Sigmoid colon (tissue), 7 donors: ENCODE results near the gene TBX1. TPM values are rescaled to one million over a fixed set of nuclear protein-coding genes. Genes with fewer than 3 reads are reported as not detected.

ENCODE experiments used
- DNase-seq: peaks from one replicate; pipeline ENCODE4 v3.0.0-alpha.2; 2019
- H3K27ac ChIP-seq, 4 donors: fragments of 200-600 bp; sonication (generic); one replicate each; pipeline ENCODE4 v1.5.1; 2016 to 2019; ENCODE audit warnings: mild to moderate bottlenecking in 1 of 4
- H3K27me3 ChIP-seq, 3 donors: fragments of 200-600 bp; sonication (generic); one replicate each; pipeline ENCODE4 v1.5.1; 2019; ENCODE audit warnings: mild to moderate bottlenecking in 1 of 3
- H3K36me3 ChIP-seq, 4 donors: fragments of 200-600 bp; sonication (generic); one replicate each; pipeline ENCODE4 v1.5.1; 2016 to 2019
- H3K4me1 ChIP-seq, 4 donors: fragments of 200-600 bp; sonication (generic); one replicate each; pipeline ENCODE4 v1.5.1; 2017 to 2019
- H3K4me3 ChIP-seq, 4 donors: fragments of 200-600 bp; sonication (generic); one replicate each; pipeline ENCODE4 v1.5.1; 2017 to 2019; ENCODE audit warnings: mild to moderate bottlenecking in 2 of 4, moderate library complexity in 1 of 4
- H3K9me3 ChIP-seq, 4 donors: fragments of 200-600 bp in 3 of 4; sonication (generic) in 3 of 4; one replicate each; pipeline versions ENCODE4 v1.5.1 to v1.6.1; 2013 to 2019
- EP300 ChIP-seq, 4 donors: sonication (generic); formaldehyde crosslinking; IDR thresholded peaks; one replicate each; pipeline ENCODE4 v1.6.1; 2017; ENCODE audit warnings: antibody characterized with exemption in 4 of 4
- POLR2A ChIP-seq, 2 donors: fragments of 450-650 bp; IDR thresholded peaks; one replicate each; pipeline ENCODE4 v1.6.1; 2016; ENCODE audit warnings: antibody characterized with exemption in 2 of 2, mild to moderate bottlenecking in 2 of 2, moderate library complexity in 2 of 2
- POLR2AphosphoS5 ChIP-seq, 4 donors: sonication (generic); formaldehyde crosslinking; IDR thresholded peaks; one replicate each; pipeline ENCODE4 v1.6.1; 2017; ENCODE audit warnings: antibody characterized with exemption in 4 of 4
- WGBS, 2 donors: extraction: QIAGEN DNeasy Blood & Tissue Kit; methylation state at CpG; one replicate each; pipeline ENCODE4 v1.1.7; 2013; 5-methylcytosine and 5-hydroxymethylcytosine counted together
- intact Hi-C: fragments of 100-400 bp; cut with DNase I; formaldehyde crosslinking; loops from one replicate; pipeline ENCODE4 v1.15.1; 2023
- polyA plus RNA-seq, 3 donors: library from polyadenylated mRNA; stranded (reverse); fragments of 200-250 nt; gene quantifications; one replicate each; pipeline ENCODE4 v1.2.3, GENCODE V29; 2013
- total RNA-seq, 4 donors: library from RNA; depleted of rRNA; stranded (reverse); fragments of >200 nt; gene quantifications; one replicate each; pipeline ENCODE4 v1.1.0, GENCODE V29; 2016
- TF ChIP-seq, protein P1 (sequence below), 4 experiments: fragments of 450-650 bp in 3 of 4; fragments of 200-600 bp in 1 of 4; IDR thresholded peaks; one replicate each; pipeline ENCODE4 v1.5.1; 2016 to 2019; ENCODE audit warnings: antibody characterized with exemption in 4 of 4, mild to moderate bottlenecking in 3 of 4, moderate library complexity in 2 of 4
- donor health status: healthy with polysubstance abuse.
- donor health status: Bipolar disorder and iron deficiency.
- donor health status: healthy.

TBX1 gene
- total and polyA plus RNA-seq, 7 donors: 1.7 to 4.3 (median 2.8) TPM; not detected in 1

DNA sequence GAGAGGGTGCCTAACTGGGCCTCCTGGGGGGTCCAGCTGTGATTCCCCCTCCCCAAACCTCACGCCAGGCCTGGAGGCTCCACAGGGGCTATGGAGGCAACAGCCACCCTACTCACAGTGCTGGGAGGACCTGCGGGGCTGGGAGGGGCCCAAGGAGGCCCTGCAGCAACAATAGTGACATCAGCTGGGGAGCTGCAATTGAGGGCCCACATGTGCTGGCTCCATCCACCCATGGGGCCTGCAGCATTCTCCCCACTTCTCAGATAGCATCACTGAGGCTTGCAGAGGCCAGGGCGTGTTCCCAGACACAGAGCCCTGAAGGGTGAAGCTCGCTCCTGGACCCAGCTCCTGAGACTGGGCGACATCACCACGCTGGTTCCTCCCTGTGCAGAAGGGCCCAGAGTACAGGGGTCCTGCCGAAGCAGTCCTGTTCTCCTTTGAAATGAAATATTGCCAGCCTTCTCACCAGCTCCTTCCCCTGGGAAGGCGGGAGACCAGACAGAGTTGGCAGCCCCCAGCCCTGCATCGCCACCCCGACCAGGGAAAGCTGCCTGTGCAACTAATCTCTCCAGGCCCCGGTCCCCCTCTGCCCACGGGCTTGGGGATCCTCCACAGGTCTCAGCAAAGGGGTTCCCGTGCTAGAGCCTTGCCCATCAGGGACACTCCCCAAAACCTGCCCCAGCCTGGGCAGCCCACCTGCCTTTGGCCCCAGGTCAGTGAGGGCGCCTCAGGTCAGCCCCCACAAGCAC, 8.9 kb upstream of the TBX1 start:
- TF ChIP-seq POLR2A (IDR thresholded peaks at IDR 0.05): no peak
- no peak for TF ChIP-seq POLR2AphosphoS5 (IDR thresholded peaks at IDR 0.05)
- no peak for TF ChIP-seq EP300 (IDR thresholded peaks at IDR 0.05)
- TF ChIP-seq, protein P1, sequence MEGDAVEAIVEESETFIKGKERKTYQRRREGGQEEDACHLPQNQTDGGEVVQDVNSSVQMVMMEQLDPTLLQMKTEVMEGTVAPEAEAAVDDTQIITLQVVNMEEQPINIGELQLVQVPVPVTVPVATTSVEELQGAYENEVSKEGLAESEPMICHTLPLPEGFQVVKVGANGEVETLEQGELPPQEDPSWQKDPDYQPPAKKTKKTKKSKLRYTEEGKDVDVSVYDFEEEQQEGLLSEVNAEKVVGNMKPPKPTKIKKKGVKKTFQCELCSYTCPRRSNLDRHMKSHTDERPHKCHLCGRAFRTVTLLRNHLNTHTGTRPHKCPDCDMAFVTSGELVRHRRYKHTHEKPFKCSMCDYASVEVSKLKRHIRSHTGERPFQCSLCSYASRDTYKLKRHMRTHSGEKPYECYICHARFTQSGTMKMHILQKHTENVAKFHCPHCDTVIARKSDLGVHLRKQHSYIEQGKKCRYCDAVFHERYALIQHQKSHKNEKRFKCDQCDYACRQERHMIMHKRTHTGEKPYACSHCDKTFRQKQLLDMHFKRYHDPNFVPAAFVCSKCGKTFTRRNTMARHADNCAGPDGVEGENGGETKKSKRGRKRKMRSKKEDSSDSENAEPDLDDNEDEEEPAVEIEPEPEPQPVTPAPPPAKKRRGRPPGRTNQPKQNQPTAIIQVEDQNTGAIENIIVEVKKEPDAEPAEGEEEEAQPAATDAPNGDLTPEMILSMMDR (IDR thresholded peaks at IDR 0.05): no peak
- H3K27me3 ChIP-seq: peaks cover 26 to 64% (median 35%) of the 10 kb centered on the region in 3 donors

DNA sequence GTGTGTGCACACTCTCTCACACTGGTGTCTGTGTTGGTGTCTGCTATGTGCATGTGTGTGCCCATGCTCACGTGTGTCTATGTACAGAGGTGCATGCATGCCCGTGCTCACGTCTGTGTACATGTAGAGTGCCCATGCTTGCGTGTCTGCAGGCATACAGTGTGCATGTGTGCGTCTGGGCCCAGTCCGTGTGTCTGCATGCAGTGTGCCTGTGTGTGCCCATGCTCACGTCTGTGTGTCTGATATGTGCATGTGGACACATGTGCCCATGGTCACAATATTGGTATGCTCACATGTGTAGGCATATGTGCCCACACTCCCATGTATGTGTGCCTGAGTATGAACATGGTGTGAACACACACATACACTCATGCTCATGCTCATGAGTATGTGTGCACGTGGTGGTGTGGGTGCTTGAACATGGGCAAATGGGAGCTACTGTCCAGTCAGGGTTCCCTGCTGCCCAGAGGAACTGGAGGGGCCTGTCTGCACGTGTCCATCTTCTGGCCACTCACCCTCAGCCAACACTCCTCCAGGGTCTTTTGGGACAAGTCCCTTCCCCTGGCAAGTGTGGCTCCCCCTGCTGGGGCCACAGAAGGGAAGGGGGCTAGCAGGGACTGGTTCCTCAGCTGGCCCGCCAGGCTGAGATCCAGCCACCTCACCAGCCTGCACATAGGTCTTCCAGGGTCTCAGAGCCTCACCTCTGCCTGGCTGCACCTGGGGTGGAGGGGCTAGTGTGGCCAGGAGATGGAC, 7.3 kb upstream of the TBX1 start:
- peaks cover 31 to 80% (median 51%) of the 10 kb centered on the region in 3 donors for H3K27me3 ChIP-seq
- TF ChIP-seq, protein P1 (IDR thresholded peaks at IDR 0.05): no peak
- TF ChIP-seq POLR2AphosphoS5 (IDR thresholded peaks at IDR 0.05) (no peak), POLR2A (IDR thresholded peaks at IDR 0.05) (no peak), EP300 (IDR thresholded peaks at IDR 0.05) (no peak)

More for the DNA sequence above, 8.9 kb upstream of the TBX1 start:
- Histone ChIP-seq H3K4me1 (peaks cover 0 to 20% (median 19%) of the 10 kb centered on the region in 4 donors), H3K9me3 (no peaks in the 10 kb centered on the region), H3K4me3 (no peak overlapping the region), H3K27ac (no peak overlapping the region), H3K36me3 (no peaks in the 10 kb centered on the region)
- intact Hi-C loops: no loop called here
- WGBS, 2 donors: 81 to 90% methylated on average over 14 of the region's 14 CpGs
- no peak for DNase-seq

DNA sequence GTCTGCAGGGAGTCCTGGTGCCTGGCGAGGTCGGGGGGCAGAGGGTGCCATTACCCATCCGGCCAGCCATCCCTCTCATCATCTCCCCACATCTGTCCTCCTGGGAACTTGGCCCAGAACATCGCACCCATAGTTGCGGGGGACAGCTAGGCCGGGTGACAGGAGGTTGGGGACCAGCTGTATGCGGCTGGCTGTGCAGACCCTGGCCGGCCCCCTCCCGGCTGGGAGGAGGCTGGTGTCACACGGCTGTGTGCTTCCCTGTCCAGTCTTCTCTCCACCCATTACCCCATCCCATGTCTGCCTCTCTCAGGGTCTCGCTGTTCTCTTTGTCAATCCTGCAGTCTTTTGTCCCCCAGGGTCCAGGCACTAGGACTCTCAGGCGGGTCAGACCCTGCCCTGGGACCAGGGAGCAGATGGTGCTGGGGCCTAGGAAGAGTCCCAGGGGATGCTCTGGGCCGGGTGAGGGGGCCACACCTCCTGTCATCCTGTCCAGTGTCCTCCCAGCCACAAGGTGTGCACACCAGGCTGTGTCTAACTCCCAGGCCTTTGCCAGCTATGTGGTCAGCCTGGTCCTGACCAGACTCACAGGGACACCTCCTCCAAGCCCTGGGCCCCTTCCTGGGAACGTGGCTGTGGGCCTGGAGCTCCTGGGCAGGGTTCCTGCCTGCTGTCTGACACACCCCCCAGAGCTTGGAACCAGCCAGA, 6.4 kb upstream of the TBX1 start:
- no peak for DNase-seq
- TF ChIP-seq, protein P1 (IDR thresholded peaks at IDR 0.05): no peak
- TF ChIP-seq EP300 (IDR thresholded peaks at IDR 0.05): no peak
- no peak for TF ChIP-seq POLR2A (IDR thresholded peaks at IDR 0.05)
- TF ChIP-seq POLR2AphosphoS5 (IDR thresholded peaks at IDR 0.05): no peak
- peaks cover 0 to 35% (median 27%) of the 10 kb centered on the region in 4 donors for H3K4me1 ChIP-seq
- H3K4me3 ChIP-seq: no peak overlapping the region
- no peak overlapping the region for H3K27ac ChIP-seq
- intact Hi-C loops: no loop called here
- WGBS, 2 donors: 61 to 73% methylated on average over 14 of the region's 14 CpGs
- no peaks in the 10 kb centered on the region for H3K9me3 ChIP-seq
- peaks cover 37 to 88% (median 60%) of the 10 kb centered on the region in 3 donors for H3K27me3 ChIP-seq
- no peaks in the 10 kb centered on the region for H3K36me3 ChIP-seq

More for the DNA sequence above, 7.3 kb upstream of the TBX1 start:
- H3K4me3 ChIP-seq: no peak overlapping the region
- no peaks in the 10 kb centered on the region for H3K36me3 ChIP-seq
- no peaks in the 10 kb centered on the region for H3K9me3 ChIP-seq
- intact Hi-C loops: no loop called here
- H3K4me1 ChIP-seq: peaks cover 0 to 28% (median 24%) of the 10 kb centered on the region in 4 donors
- H3K27ac ChIP-seq: no peak overlapping the region
- WGBS, 2 donors: 72 to 90% methylated on average over 10 of the region's 10 CpGs
- DNase-seq: no peak

DNA sequence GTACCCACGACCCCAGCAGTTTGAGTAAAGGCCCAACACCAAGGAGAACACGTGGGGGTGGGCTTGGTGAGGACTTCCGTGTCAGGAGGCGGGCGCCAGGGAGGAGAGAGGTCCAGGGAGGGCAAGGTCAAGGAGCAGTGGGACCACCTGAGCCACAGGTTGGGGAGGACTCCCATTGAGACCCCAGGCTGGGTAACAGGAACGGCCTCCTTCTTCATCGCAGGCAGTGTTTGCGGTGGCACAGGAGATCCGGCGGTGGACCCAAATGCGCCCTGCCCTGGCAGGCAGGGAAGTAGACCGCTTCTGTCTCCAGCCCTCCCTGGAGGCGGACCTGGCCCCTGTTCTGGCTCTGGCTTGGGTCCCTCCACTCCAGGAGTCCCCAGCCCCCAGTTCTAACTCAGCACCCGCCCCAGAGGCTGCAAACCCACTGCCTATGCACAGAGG, 5.9 kb upstream of the TBX1 start:
- Histone ChIP-seq H3K27ac (no peak overlapping the region), H3K9me3 (no peaks in the 10 kb centered on the region), H3K27me3 (peaks cover 42 to 92% (median 66%) of the 10 kb centered on the region in 3 donors), H3K4me3 (no peak overlapping the region), H3K36me3 (no peaks in the 10 kb centered on the region), H3K4me1 (peaks cover 0 to 41% (median 32%) of the 10 kb centered on the region in 4 donors)
- intact Hi-C loops: no loop called here
- TF ChIP-seq POLR2A (IDR thresholded peaks at IDR 0.05): no peak
- TF ChIP-seq, protein P1 (IDR thresholded peaks at IDR 0.05): no peak
- no peak for TF ChIP-seq POLR2AphosphoS5 (IDR thresholded peaks at IDR 0.05)
- no peak for TF ChIP-seq EP300 (IDR thresholded peaks at IDR 0.05)
- no peak for DNase-seq
- WGBS, 2 donors: 30 to 36% methylated on average over 14 of the region's 14 CpGs
